Panc1 (cell line): ENCODE results near the gene GCK.
"Not testable (repeated sequence)": the region's sequence is repeated elsewhere in the genome, so short reads cannot be mapped to it uniquely, and the experiment has no call there.

ENCODE experiments used
- CTCF ChIP-seq: fragments of 450-650 bp; IDR thresholded peaks from 2 replicates; pipeline ENCODE4 v1.5.1; 2017; ENCODE audit warnings: mild to moderate bottlenecking
- POLR2AphosphoS5 ChIP-seq: IDR thresholded peaks from 2 replicates; pipeline ENCODE4 v1.6.1; 2012; ENCODE audit warnings: mild to moderate bottlenecking, low read depth, low read length, moderate library complexity

DNA sequence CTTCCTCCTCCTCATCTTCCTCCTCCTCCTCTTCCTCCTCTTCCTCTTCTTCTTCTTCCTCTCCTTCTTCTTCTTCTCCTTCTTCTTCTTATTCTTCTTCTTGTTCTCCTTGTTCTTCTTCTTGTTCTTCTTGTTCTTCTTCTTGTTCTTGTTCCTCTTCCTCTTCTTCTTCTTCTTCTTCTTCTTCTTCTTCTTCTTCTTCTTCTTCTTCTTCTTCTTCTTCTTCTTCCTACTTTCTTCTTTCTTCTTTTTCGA is 14.6 kb downstream of the GCK start:
- TF ChIP-seq CTCF, POLR2AphosphoS5: not testable (repeated sequence)
